CD4-positive, alpha-beta T cell treated with Interleukin-10 for 1 hour (primary cell): ENCODE data around the gene ATP6V0B.

Source experiments
- DNase-seq: peaks from one replicate; pipeline ENCODE4 v3.0.0-alpha.2; 2020

ATP6V0B gene

DNA sequence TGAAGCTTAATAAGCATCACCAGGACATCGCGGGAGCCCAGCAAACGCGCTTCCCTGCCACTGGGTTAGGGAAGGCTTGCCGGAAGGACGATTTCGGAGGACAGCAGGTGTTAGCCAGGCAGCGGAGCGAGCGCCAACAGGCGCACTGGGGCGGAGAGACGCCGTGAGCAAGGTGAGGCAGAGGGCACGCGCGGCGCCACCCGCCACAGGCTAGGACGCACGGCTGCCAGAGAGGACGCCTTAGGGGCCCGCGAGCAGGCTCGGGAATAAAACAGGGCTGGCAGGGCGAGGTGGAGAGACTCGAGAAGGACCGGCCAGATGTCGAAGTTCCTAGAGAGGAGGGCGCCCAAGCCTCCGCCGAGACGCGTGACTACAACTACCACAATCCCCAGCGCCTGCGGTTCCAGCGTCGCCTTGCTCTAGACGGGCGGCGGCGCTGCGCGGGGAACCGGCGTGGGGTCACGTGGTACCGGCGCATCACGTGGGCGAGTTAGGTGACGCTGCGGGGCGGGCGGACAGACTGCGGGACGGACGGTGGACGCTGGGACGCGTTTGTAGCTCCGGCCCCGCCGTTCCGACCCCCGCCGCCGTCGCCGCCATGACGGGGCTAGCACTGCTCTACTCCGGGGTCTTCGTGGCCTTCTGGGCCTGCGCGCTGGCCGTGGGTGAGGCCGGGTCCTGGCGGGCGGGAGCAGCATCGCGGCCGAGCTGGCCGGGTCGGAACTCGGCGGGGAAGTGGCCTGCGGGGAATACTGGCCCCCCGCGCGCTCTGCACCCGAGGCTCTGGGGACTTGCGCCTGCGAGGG lies at the start of gene ATP6V0B:
Gene ATP6V0B, plus strand, starts transcription at position 518 of the 806 bp plus-strand sequence. Its CDS starts 81 bp downstream, at position 599.
- DNase-seq: peak; percentile 91

DNA sequence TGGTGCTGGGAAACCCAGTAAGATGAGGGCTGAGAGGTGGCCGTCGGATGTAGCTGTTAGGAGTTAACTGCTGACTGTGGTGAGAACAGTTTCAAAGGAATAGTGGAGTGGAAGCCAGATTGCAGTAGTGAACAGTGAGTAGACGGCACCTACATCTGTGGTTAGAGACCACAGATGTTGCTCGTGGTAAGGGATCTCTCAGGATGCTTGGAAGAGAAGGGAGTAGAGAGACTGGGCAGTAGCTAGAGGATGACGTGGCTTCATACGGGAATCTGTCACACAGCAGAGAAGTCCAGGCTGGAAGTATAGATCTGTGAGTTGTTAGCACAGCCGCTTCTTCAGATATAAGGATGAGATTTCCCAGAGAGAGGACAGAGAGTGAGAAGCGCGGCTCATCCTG lies 48.9 kb upstream of the ATP6V0B start:
- no peak for DNase-seq

DNA sequence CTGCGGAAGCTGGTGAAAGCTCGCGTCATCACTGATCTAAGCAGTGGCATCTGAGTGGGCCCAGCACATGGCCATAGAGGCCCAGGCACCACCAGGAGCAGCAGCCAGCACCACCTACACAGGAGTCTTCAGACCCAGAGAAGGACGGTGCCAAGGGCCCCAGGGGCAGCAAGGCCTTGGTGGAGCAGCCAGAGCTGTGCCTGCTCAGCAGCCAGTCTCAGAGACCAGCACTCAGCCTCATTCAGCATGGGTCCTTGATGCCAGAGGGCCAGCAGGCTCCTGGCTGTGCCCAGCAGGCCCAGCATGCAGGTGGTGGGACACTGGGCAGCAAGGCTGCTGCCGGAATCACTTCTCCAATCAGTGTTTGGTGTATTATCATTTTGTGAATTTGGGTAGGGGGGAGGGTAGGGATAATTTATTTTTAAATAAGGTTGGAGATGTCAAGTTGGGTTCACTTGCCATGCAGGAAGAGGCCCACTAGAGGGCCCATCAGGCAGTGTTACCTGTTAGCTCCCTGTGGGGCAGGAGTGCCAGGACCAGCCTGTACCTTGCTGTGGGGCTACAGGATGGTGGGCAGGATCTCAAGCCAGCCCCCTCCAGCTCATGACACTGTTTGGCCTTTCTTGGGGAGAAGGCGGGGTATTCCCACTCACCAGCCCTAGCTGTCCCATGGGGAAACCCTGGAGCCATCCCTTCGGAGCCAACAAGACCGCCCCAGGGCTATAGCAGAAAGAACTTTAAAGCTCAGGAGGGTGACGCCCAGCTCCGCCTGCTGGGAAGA lies 44.4 kb upstream of the ATP6V0B start:
- no peak for DNase-seq

DNA sequence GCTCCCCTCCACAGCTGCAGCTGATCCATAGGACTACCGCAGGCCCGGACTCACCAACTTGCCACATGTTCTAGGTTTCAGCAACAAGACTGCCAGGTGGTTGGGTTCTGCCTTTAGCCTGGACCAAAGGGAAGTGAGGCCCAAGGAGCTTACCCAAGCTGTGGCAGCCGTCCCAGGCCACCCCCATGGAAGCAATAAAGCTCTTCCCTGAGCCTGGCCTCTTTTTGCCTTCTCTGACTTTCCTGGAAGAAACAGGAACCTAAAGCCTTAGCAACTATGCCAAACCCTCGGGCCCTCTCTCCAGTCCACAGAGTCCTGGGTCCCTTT lies 43.8 kb upstream of the ATP6V0B start:
- no peak for DNase-seq

DNA sequence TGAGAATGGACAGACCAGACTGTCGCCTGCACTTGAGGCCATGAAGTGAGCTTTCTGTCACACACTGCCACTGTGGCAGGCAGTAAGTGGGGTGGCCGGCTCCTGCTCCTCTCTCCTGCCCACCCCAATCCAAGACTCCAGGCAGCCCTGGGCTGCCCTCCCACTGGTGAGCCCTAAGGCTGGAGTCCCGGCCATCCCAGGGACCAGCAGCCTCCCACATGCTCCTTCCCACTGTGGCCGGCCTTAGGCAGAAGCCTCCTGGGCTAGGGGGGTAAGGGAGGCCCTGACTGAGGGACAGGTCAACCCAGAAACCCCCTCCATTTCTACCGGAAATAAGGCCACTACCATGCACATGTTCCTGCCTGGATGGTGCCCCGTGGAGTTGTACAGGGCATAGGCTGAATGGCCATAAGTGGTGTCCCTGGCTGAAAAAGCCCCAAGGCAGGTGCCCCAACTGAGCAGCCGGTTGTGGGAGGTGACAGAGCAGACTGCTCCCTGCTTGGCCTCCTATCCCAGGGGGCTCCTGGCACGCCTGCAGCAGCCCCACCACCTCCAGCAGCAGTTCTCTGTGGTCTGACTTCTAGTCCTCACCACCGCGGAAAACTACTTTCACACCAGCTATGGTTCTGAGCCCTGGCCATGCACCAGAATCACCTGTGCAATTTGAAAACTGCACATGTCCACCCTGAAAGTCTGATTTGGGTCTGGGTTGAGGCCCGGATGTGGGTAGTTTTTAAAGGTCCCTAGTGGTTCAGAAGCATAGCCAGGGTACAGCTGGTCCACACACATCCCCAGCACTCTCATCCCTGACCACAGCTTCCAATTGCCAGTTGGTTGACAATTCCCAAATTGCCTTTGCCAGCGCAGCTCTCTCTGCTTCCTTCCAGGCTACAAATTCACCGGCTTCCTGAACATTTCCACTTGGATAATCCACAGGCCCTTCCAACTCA lies 42.8 kb upstream of the ATP6V0B start:
- no peak for DNase-seq

DNA sequence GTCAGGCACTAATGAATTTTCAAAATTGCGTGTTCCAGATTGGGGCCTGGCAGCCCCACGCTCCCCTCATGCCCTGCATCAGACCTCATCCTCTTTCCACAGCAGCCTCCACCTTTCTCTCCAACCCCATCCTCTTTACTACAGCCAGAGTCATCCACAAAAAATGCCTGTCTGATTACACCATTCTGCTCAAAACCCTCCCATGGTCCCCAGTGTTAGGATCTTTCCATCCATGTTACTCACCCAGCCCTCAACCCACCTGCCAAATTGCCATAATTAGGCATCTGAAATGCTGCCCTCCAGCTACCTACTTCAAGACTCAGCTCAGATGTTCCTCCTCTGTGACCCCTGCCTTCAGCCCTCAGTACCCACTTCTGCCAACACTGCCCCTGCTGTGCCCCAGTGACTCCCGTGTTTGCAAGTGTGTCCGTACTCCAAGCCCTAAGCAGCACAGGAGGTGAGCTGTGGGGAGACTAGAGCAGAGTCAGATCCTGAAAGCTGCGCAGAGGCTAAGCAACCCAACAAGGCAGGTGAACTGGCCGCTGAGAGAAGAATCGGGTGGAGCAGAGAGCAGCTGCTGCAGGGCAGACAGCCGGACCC lies 41.9 kb upstream of the ATP6V0B start:
- DNase-seq: no peak

DNA sequence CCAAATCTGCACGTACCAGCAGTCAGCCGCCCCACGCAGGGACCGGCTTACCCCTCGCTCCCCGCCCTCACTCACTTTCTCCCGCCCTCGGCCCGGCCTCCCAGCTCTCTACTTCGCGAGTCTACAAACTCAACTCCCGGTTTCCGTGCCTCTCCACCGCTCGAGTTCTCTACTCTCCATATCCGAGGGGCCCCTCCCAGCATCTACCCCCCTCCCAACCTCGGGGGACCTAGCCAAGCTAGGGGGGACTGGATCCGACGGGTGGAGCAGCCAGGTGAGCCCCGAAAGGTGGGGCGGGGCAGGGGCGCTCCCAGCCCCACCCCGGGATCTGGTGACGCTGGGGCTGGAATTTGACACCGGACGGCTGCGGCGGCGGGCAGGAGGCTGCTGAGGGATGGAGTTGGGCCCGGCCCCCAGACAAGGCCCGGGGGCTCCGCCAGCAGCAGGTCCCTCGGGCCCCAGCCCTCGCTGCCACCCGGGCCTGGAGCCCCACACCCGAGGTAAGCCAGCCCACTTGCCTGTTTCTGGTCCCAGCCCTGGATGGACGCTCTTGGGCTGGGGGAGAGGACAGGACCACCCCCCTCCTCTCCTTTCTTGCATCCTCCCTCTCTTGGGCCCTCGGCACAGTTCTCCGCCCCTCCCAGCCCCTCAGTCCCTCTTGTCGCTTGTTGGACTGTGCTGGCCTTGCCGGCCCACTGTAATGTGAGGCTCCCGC lies 41.2 kb upstream of the ATP6V0B start, which contains the start of gene ARTN:
Gene ARTN, plus strand, starts transcription at position 416 of the 715 bp plus-strand sequence. CDS start 1,856 bp downstream, outside the sequence.
- DNase-seq: no peak

DNA sequence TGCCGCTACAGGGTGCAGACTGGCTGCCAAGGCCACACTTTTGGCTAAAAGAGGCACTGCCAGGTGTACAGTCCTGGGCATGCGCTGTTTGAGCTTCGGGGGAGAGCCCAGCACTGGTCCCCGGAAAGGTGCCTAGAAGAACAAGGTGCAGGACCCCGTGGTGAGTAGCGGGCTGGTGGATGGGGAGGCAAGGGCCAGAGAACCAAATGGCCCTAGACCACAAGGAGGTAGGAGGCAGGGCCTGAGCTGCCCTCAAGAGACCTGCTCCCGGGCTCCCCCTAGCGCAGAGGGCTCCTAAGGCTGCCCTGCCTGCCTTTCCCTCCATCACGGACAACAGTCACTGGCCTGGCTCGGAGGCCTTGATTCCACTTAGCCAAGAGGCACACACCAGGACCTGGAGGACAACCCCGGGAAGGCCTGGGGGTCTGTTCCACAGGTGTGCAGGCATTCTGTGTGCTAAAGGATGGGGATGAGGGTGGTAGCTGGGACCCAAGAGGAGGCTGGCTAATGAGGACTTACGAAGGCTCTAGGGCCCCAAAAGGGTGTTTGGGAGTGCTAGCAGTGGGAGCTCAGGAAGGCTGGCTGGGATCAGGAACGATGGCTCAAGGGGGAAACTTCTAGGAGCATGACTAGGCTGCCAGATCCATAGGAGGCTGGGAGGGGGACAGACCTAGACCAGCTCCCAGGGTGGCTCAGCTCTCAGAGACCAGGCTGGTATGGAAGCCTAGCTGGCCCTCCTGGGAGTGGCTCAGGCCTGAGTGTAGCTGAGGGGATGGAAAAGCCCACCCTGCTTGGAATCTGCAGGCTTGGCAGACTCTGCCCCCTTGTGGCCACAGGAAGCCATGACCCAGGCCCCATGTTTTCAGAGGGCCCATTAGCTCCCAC lies 40.4 kb upstream of the ATP6V0B start:
- DNase-seq: peak; percentile 52

DNA sequence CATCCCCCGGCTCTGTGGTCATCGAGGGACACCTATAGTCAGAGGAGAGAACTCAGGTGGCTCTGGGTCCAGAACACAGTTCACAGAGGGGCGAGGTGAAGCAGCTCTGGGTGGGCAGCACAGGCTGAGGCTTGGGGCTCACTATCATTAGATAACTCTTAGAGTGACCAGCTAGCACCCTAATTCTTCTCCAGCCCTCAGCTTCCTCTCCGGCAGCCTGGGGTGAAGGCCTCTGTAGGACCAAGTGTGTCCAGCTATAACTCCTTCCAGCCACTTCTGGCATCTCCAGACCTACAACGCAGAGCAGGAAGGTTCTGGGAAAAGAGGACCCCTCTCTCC lies 39.8 kb upstream of the ATP6V0B start:
- DNase-seq: no peak

DNA sequence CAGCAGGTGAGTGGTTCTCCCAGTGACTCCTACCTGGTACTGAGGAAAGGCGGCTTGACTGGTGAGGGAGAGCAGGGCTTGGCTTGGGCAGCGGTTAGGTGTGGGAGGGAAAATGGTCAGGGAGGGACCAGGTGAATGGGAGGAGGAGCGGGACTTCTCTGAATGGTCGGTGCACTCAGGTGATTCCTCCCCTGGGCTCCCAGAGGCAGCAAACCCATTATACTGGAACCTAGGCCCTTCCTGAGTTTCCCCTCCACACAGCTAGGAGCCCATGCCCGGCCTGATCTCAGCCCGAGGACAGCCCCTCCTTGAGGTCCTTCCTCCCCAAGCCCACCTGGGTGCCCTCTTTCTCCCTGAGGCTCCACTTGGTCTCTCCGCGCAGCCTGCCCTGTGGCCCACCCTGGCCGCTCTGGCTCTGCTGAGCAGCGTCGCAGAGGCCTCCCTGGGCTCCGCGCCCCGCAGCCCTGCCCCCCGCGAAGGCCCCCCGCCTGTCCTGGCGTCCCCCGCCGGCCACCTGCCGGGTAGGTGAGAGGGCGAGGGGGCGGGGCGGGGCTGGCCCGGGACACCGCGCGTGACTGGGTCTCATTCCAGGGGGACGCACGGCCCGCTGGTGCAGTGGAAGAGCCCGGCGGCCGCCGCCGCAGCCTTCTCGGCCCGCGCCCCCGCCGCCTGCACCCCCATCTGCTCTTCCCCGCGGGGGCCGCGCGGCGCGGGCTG lies 38.9 kb upstream of the ATP6V0B start:
- DNase-seq: no peak

DNA sequence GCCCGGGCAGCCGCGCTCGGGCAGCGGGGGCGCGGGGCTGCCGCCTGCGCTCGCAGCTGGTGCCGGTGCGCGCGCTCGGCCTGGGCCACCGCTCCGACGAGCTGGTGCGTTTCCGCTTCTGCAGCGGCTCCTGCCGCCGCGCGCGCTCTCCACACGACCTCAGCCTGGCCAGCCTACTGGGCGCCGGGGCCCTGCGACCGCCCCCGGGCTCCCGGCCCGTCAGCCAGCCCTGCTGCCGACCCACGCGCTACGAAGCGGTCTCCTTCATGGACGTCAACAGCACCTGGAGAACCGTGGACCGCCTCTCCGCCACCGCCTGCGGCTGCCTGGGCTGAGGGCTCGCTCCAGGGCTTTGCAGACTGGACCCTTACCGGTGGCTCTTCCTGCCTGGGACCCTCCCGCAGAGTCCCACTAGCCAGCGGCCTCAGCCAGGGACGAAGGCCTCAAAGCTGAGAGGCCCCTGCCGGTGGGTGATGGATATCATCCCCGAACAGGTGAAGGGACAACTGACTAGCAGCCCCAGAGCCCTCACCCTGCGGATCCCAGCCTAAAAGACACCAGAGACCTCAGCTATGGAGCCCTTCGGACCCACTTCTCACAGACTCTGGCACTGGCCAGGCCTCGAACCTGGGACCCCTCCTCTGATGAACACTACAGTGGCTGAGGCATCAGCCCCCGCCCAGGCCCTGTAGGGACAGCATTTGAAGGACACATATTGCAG lies 38.2 kb upstream of the ATP6V0B start:
- no peak for DNase-seq

DNA sequence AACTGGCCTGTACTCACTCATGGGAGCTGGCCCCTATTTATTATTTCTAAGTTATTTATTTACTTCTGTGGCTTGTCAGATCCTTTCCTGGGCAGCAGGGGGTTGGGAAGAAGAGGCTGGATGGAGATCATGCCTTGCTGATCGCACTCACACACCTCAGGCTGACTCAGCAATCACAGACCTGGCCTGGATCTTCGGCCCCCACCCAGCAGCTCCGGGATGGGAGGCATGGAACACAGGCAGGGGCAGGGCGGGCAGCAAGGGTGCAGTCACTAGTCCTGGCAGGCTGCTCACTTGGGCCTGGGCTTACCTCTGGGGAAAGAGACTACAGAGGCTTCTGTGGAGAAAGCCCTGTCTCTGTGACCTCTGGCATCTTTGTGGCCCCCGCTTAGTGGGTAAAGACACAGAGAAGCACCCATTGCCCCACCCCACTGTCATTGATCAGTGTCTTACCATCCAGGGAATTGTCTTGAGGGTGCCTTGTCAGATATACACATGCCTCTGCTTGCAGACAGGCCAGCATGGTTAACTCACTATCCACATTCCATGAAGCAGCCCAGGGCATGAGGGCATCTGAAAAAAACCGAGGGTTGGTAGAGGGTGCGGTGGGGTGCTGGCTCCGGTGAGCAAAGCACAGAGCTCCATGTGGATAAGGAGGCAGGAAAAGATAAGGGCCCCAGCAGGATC lies 37.4 kb upstream of the ATP6V0B start:
- no peak for DNase-seq

DNA sequence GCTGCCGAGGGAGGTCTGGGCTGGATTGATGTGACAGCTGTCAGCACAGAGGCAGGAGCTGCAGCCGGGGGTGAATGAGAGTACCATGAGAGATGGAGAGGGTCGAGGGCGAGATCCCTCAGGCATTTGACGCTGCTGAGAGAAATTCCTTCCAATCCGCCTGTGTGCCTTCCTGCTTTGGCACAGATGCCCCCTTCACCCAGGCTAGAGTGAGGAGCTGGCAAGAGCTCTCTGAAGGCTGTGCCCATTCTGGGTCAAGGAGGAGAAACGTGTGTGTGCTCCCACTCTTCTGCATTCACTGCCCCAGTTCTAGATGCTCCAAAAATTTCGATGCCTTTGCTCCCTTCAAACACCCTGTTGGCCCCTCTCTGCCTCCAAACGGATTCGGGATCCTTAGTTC lies 36.4 kb upstream of the ATP6V0B start:
- no peak for DNase-seq

DNA sequence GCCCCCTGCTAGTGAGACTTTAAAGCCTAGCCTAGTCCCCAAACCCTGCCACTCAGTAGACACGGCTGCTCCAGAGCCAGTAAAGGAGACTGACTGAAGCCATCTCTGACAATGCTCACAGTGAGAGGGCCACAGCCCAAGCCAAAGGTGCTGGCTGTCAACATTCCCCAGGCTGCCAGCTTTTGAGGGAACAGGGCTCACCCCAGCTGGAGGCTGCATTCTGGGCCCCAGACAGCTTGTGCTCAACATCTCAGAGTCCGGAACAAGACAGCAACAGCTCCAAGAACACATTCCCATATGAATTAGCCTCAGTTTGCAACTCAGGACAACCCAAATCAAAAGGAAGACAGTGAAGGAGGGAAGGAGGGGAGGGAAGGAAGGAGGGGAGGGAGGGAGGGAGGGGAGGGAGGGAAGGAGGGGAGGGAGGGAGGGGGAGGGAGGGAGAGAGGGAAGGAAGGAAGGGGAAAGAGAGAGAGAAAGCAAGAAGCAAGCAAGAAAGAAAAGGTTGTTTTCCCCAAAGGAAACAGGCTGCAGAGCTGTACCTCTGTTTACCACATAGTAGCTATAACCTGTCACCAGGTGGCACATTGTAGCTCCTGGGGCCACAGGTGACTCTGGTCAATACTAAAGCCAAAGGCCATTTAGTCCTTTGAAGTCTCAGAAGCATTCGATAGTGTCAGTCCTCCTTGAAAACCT lies 35.7 kb upstream of the ATP6V0B start:
- no peak for DNase-seq

DNA sequence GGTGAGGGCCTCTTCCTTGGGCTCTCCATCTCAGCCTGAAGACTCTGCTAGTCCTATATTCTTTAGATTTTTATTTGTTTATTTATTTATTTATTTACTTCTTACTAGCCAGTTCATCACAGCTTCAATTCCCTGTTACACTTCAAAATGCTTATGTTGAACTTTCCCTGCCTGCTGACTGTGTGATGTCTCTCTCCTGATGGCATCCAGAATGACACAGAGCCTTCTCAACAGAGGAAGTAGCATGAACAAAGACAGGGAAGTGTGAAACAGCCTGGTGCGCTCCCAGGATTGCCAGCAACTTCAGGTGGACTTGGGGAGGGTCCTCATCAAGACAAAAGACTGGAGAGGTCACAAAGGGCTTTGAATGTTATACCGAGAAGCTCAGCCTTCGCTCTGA lies 32.3 kb upstream of the ATP6V0B start:
- no peak for DNase-seq

DNA sequence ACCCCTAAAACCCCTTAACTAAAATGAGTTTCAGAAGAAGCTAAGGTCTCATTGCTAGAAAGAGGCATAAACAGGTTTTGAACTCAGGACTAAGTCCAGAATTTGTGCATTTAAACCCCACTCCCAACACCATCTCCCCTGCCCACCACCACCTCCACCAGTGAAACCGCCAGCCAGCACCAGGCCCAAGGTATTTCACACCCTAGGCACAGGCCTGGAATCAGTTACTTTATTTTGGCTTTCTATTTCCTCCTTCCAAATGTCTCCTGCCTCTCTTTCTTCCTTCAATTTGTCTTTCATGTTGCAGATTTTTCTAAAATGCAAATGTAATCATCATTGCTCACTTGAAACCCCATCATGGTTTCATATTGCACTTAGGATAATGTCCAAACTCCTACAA lies 29.9 kb upstream of the ATP6V0B start:
- no peak for DNase-seq

DNA sequence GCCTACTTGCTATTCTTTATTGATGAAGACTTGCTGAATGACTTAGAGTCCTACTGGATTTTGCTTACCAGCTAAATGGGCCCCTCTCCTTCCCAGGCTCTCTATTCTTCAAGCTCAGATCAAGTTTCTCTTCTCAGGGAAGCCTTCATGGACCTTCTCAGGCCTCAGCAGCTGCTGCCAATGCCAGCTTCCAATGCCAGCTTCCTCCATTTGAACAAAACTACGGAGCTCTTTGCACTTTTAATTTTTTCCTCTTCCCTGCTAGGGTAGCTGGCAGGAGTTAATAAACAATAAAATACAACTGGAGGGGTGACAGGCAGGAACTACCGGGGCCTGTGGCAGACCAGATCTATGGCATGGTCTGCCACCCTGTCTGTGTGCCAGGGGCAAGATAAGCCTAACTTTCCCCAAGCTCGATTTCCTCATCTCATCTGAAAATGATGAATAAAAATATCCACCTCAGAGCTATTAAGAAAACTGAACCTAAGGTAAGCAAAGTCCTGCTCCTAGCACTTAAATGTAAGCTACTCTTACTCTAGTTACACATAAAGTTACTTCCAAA lies 29.0 kb upstream of the ATP6V0B start:
- DNase-seq: no peak
